Measurements from ENCODE around the gene CDH4. TPM values are rescaled to one million over a fixed set of nuclear protein-coding genes. Genes with fewer than 3 reads are reported as not detected.

CDH4 gene
- total and polyA plus RNA-seq, 9 donors = 0.12 to 4.4 (median 0.36) TPM

DNA sequence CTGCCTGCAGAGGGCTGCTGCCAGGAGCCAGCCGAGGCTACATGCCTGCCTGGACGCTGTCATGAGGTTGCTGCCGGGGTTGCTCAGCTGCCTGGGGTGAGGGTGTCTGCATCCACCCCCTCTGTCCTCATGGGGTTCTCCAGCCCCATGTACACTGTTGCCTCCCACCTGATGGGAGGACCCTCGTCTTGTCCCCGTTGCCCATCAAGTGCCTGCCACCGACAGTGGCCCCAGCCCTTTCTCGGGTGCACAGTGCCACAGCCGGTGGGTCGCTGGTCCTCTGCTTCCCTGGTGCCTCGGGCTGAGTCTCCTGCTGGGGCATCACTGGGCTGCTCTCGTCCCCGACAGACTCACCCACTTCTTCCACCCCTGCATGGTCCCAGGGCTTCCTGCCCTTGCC is 313.7 kb downstream of the CDH4 start:
- TF ChIP-seq, protein P1, sequence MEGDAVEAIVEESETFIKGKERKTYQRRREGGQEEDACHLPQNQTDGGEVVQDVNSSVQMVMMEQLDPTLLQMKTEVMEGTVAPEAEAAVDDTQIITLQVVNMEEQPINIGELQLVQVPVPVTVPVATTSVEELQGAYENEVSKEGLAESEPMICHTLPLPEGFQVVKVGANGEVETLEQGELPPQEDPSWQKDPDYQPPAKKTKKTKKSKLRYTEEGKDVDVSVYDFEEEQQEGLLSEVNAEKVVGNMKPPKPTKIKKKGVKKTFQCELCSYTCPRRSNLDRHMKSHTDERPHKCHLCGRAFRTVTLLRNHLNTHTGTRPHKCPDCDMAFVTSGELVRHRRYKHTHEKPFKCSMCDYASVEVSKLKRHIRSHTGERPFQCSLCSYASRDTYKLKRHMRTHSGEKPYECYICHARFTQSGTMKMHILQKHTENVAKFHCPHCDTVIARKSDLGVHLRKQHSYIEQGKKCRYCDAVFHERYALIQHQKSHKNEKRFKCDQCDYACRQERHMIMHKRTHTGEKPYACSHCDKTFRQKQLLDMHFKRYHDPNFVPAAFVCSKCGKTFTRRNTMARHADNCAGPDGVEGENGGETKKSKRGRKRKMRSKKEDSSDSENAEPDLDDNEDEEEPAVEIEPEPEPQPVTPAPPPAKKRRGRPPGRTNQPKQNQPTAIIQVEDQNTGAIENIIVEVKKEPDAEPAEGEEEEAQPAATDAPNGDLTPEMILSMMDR (IDR thresholded peaks at IDR 0.05) = no peak
- TF ChIP-seq POLR2A (IDR thresholded peaks at IDR 0.05) (no peak), EP300 (IDR thresholded peaks at IDR 0.05) (no peak)

DNA sequence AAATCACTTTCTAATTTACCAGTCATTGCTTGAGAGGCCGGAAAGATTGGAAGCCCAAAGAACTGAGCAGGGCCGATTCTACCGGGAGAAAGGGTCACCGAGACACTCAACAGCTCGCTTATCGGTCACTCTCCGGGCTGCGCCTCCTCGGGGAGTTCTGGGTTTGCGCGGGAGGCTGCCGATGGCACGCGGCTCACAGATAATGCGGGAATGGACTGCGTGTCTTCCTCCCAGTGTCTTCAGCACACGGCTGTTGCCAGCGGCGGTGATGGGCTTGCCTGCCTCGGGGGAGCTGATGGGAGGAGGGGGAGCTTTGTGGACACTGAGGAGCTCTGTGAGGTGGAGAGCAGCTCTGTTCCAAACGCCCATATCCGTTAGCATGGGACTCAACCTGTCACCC is 314.6 kb downstream of the CDH4 start:
- no peaks in the 10 kb centered on the region for H3K4me1 ChIP-seq (ENCODE audit: insufficient read depth)
- intact Hi-C loops (cut with DNase I) = no loop called here
- no peak overlapping the region for H3K27ac ChIP-seq
- H3K9me3 ChIP-seq = no peaks in the 10 kb centered on the region
- no peaks in the 10 kb centered on the region for H3K36me3 ChIP-seq
- WGBS, 3 donors = 49 to 62% (median 60%) methylated on average over 22 of the region's 22 CpGs
- no peak overlapping the region for H3K4me3 ChIP-seq
- TF ChIP-seq EP300 (IDR thresholded peaks at IDR 0.05) (no peak), POLR2A (IDR thresholded peaks at IDR 0.05) (no peak)
- TF ChIP-seq, protein P1 (IDR thresholded peaks at IDR 0.05) = no peak
- no peaks in the 10 kb centered on the region for H3K27me3 ChIP-seq
- DNase-seq = no peak

More for the DNA sequence above, 313.7 kb downstream of the CDH4 start:
- Histone ChIP-seq H3K9me3 (no peaks in the 10 kb centered on the region), H3K27me3 (no peaks in the 10 kb centered on the region), H3K36me3 (no peaks in the 10 kb centered on the region), H3K4me1 (ENCODE audit: insufficient read depth) (no peaks in the 10 kb centered on the region), H3K4me3 (no peak overlapping the region), H3K27ac (no peak overlapping the region)
- no peak for DNase-seq
- WGBS, 3 donors = 85 to 88% (median 87%) methylated on average over 12 of the region's 12 CpGs
- intact Hi-C loops (cut with DNase I) = no loop called here

DNA sequence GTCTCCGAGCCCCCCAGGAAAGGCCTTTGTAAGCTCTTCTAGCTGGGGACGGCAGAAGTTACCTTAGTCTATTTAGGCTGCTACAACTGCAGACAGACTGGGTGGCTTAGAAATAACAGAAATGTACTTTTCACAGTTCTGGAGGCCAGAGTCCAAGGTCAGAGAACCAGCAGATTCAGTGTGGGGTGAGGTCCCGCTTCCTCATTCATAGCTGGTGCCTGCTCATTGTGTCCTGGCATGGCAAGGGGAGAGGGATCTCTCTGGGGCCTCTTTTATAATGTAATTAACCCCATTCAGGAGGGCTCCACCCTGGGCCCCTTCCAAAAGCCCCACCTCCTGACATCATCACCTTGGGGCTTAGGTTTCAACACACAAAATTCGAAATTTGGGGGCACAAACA is 315.1 kb downstream of the CDH4 start:
- no peaks in the 10 kb centered on the region for H3K4me1 ChIP-seq (ENCODE audit: insufficient read depth)
- no peak overlapping the region for H3K4me3 ChIP-seq
- H3K27ac ChIP-seq = no peak overlapping the region
- no peak for DNase-seq
- 29 to 46% (median 44%) methylated on average over 4 of the region's 4 CpGs for WGBS, 3 donors
- TF ChIP-seq EP300 (IDR thresholded peaks at IDR 0.05) (no peak), POLR2A (IDR thresholded peaks at IDR 0.05) (no peak)
- TF ChIP-seq, protein P1 (IDR thresholded peaks at IDR 0.05) = no peak
- intact Hi-C loops (cut with DNase I) = no loop called here
- H3K27me3 ChIP-seq = no peaks in the 10 kb centered on the region
- H3K9me3 ChIP-seq = no peaks in the 10 kb centered on the region
- no peaks in the 10 kb centered on the region for H3K36me3 ChIP-seq

DNA sequence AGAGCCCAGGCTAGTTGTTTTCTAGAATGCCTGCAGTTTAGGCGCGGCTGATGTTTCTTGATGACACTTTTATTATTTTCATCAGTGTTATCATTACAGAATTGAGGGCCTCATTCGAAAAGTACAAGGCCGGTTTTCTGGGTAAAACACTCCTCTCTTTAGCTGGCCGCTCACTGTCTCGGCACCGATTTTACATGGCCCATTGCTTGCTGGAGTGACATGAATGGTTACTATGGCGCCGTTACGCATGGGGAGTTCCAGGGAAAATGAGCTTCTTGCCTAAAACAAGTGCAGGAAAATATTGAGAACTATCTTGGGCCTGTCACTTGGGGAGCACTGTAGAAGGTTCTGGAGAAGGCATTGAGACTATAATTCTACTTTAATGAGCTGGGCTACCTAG is 317.8 kb downstream of the CDH4 start:
- Histone ChIP-seq H3K4me3 (no peak overlapping the region), H3K27ac (no peak overlapping the region), H3K36me3 (no peaks in the 10 kb centered on the region), H3K9me3 (no peaks in the 10 kb centered on the region), H3K27me3 (no peaks in the 10 kb centered on the region), H3K4me1 (ENCODE audit: insufficient read depth) (no peaks in the 10 kb centered on the region)
- WGBS, 3 donors = 83 to 87% (median 85%) methylated on average over 10 of the region's 10 CpGs
- intact Hi-C loops (cut with DNase I) = no loop called here
- no peak for DNase-seq
- TF ChIP-seq, protein P1 (IDR thresholded peaks at IDR 0.05) = no peak
- no peak for TF ChIP-seq POLR2A (IDR thresholded peaks at IDR 0.05)
- no peak for TF ChIP-seq EP300 (IDR thresholded peaks at IDR 0.05)

Measured in ovary (tissue), 9 donors.